CD4-positive, alpha-beta memory T cell (primary cell): ENCODE results near the gene DNM1. TPM values are rescaled to one million over a fixed set of nuclear protein-coding genes. Genes with fewer than 3 reads are reported as not detected.

Source experiments
- CTCF ChIA-PET: fragments of 350-600 bp; sonication (Branson Sonifier 250); formaldehyde crosslinking; loops from one replicate; lab custom pipeline; 2021; ENCODE audit warnings: inconsistent platforms; ENCODE audit not compliant: partially characterized antibody; lab: Charles Lee
- POLR2A ChIA-PET: fragments of 350-600 bp; sonication (Branson Sonifier 250); formaldehyde crosslinking; loops from one replicate; lab custom pipeline; 2021; ENCODE audit not compliant: partially characterized antibody; lab: Charles Lee
- DNase-seq, 5 donors: peaks; one replicate each; pipeline versions ENCODE4 v3.0.0 to v3.0.0-alpha.2; 2020 to 2022; ENCODE audit warnings: mixed read lengths in 1 of 5
- H3K27ac ChIP-seq: one replicate; pipeline ENCODE4 v1.7.0; 2013; ENCODE audit warnings: low read depth, low read length
- H3K27me3 ChIP-seq: 2 replicates; pipeline ENCODE4 v1.7.0; 2013; ENCODE audit warnings: mild to moderate bottlenecking, low read length, moderate library complexity; ENCODE audit not compliant: insufficient read depth
- H3K36me3 ChIP-seq: 2 replicates; pipeline ENCODE4 v1.7.0; 2013; ENCODE audit warnings: mild to moderate bottlenecking, low read length, moderate library complexity; ENCODE audit not compliant: insufficient read depth
- H3K4me1 ChIP-seq: 2 replicates; pipeline ENCODE4 v1.7.0; 2013; ENCODE audit warnings: mild to moderate bottlenecking, low read length, moderate library complexity; ENCODE audit not compliant: insufficient read depth
- H3K4me3 ChIP-seq, 2 donors: one replicate each; pipeline ENCODE4 v1.7.0; 2013; ENCODE audit warnings: low read length in 2 of 2, mild to moderate bottlenecking in 1 of 2
- H3K9me3 ChIP-seq, 2 donors: one replicate each; pipeline ENCODE4 v1.7.0; 2013; ENCODE audit warnings: low read length in 2 of 2, control low read depth in 1 of 2; ENCODE audit not compliant: control insufficient read depth in 1 of 2
- H3K27ac Mint-ChIP-seq, 7 donors: one replicate each; pipeline ENCODE4 v1.8.0; 2020 to 2021; ENCODE audit warnings: mixed read lengths in 7 of 7, mild to moderate bottlenecking in 6 of 7, inconsistent platforms in 3 of 7, moderate library complexity in 3 of 7
- H3K27me3 Mint-ChIP-seq, 2 donors: one replicate each; pipeline ENCODE4 v1.8.0; 2020 to 2021; ENCODE audit warnings: mixed read lengths in 2 of 2
- H3K36me3 Mint-ChIP-seq, 2 donors: one replicate each; pipeline ENCODE4 v1.8.0; 2020 to 2021; ENCODE audit warnings: mixed read lengths in 2 of 2, inconsistent platforms in 1 of 2, mild to moderate bottlenecking in 1 of 2
- H3K4me1 Mint-ChIP-seq, 4 donors: one replicate each; pipeline ENCODE4 v1.8.0; 2020 to 2021; ENCODE audit warnings: mixed read lengths in 4 of 4, mild to moderate bottlenecking in 1 of 4
- H3K4me3 Mint-ChIP-seq, 8 donors: one replicate each; pipeline ENCODE4 v1.8.0; 2020 to 2021; ENCODE audit warnings: mixed read lengths in 8 of 8, mild to moderate bottlenecking in 7 of 8, moderate library complexity in 6 of 8, inconsistent platforms in 3 of 8
- H3K9me3 Mint-ChIP-seq, 8 donors: one replicate each; pipeline ENCODE4 v1.8.0; 2020 to 2021; ENCODE audit warnings: mixed read lengths in 8 of 8, mild to moderate bottlenecking in 5 of 8, inconsistent platforms in 3 of 8, moderate library complexity in 1 of 8
- intact Hi-C: fragments of 100-400 bp; cut with micrococcal nuclease; formaldehyde crosslinking; loops from one replicate; pipeline ENCODE4 v1.15.1; 2023
- polyA plus RNA-seq, 2 donors: library from polyadenylated mRNA; unstranded; fragments of 300-500 nt; fragmentation: Illumina TruSeq; gene quantifications; one replicate each; pipeline ENCODE4 v1.2.3, GENCODE V29; 2021
- total RNA-seq, 2 experiments: library from RNA; stranded (reverse); gene quantifications; one replicate each; pipeline ENCODE4 v1.2.3, GENCODE V29; 2021

Gene DNM1
- total and polyA plus RNA-seq, 4 experiments from 2014 or later: 1.4 to 2.2 TPM; not detected in 2

GRCh38 chr9:128257907-128258306, 54.7 kb downstream of the DNM1 start:
- Histone ChIP-seq H3K4me3 (no peak overlapping the region), H3K36me3 (peaks cover 55% of the 10 kb centered on the region), H3K9me3 (no peaks in the 10 kb centered on the region), H3K27me3 (no peaks in the 10 kb centered on the region), H3K4me1 (no peaks in the 10 kb centered on the region), H3K27ac (no peak overlapping the region)
- Mint-ChIP-seq H3K27me3 (no peaks in the 10 kb centered on the region), H3K4me1 (peaks cover 0 to 4% (median under 1%) of the 10 kb centered on the region in 4 donors), H3K9me3 (peaks cover 0 to 1% (median 0%) of the 10 kb centered on the region in 8 donors), H3K27ac (peak overlapping the region in 1 of 7 donors; percentile 36), H3K36me3 (peaks cover 39 to 42% of the 10 kb centered on the region in 2 donors), H3K4me3 (no peak overlapping the region)
- CTCF ChIA-PET: no interaction called here
- POLR2A ChIA-PET: no interaction called here
- intact Hi-C loops: no loop called here
- no peak for DNase-seq

GRCh38 chr9:128258326-128258725, 55.1 kb downstream of the DNM1 start:
- H3K4me1 ChIP-seq: no peaks in the 10 kb centered on the region
- Mint-ChIP-seq H3K4me1 (peaks cover 0 to 4% (median under 1%) of the 10 kb centered on the region in 4 donors), H3K36me3 (peaks cover 42 to 44% of the 10 kb centered on the region in 2 donors), H3K27me3 (no peaks in the 10 kb centered on the region), H3K9me3 (peaks cover 0 to 1% (median 0%) of the 10 kb centered on the region in 8 donors), H3K27ac (peak overlapping the region in 1 of 7 donors; percentile 36), H3K4me3 (no peak overlapping the region)
- no peak overlapping the region for H3K27ac ChIP-seq
- H3K4me3 ChIP-seq: no peak overlapping the region
- no peaks in the 10 kb centered on the region for H3K9me3 ChIP-seq
- H3K27me3 ChIP-seq: no peaks in the 10 kb centered on the region
- ChIA-PET POLR2A (no interaction called here), CTCF (no interaction called here)
- DNase-seq: no peak
- peaks cover 57% of the 10 kb centered on the region for H3K36me3 ChIP-seq
- intact Hi-C loops: no loop called here

- no peaks in the 10 kb centered on the region for H3K4me1 ChIP-seq
- intact Hi-C loops: no loop called here
- CTCF ChIA-PET: no interaction called here
Observed at GRCh38 chr9:128259156-128259555, 56.0 kb downstream of the DNM1 start.

GRCh38 chr9:128260340-128260739, 57.2 kb downstream of the DNM1 start:
- no peaks in the 10 kb centered on the region for H3K9me3 ChIP-seq
- peaks cover 0 to under 1% (median 0%) of the 10 kb centered on the region in 4 donors for H3K4me1 Mint-ChIP-seq
- H3K4me3 ChIP-seq: no peak overlapping the region
- no peak overlapping the region for H3K27ac Mint-ChIP-seq
- peaks cover 48 to 51% of the 10 kb centered on the region in 2 donors for H3K36me3 Mint-ChIP-seq
- H3K4me1 ChIP-seq: no peaks in the 10 kb centered on the region
- intact Hi-C loops: no loop called here
- no peaks in the 10 kb centered on the region for H3K27me3 ChIP-seq
- H3K27me3 Mint-ChIP-seq: no peaks in the 10 kb centered on the region
- no peak for DNase-seq
- POLR2A ChIA-PET: no interaction called here
- H3K9me3 Mint-ChIP-seq: peaks cover 0 to 1% (median 0%) of the 10 kb centered on the region in 8 donors
- no peak overlapping the region for H3K4me3 Mint-ChIP-seq
- no peak overlapping the region for H3K27ac ChIP-seq
- H3K36me3 ChIP-seq: peaks cover 60% of the 10 kb centered on the region
- CTCF ChIA-PET: no interaction called here

More at GRCh38 chr9:128259156-128259555, 56.0 kb downstream of the DNM1 start:
- Histone ChIP-seq H3K4me3 (no peak overlapping the region), H3K27ac (no peak overlapping the region), H3K9me3 (no peaks in the 10 kb centered on the region), H3K36me3 (peaks cover 57% of the 10 kb centered on the region), H3K27me3 (no peaks in the 10 kb centered on the region)
- Mint-ChIP-seq H3K36me3 (peaks cover 42 to 44% of the 10 kb centered on the region in 2 donors), H3K9me3 (peaks cover 0 to 1% (median 0%) of the 10 kb centered on the region in 8 donors), H3K27ac (no peak overlapping the region), H3K4me3 (no peak overlapping the region), H3K4me1 (peaks cover 0 to 4% (median under 1%) of the 10 kb centered on the region in 4 donors), H3K27me3 (no peaks in the 10 kb centered on the region)
- POLR2A ChIA-PET: no interaction called here
- DNase-seq: no peak

GRCh38 chr9:128262687-128263086, 59.5 kb downstream of the DNM1 start:
- no peak overlapping the region for H3K27ac Mint-ChIP-seq
- CTCF ChIA-PET: interaction anchor here (0.6 kb wide), 1 partner anchor 62 kb away, joined by 3 read pairs; no protein-coding TSS in a partner anchor
- no peak overlapping the region for H3K4me3 Mint-ChIP-seq
- H3K27ac ChIP-seq: no peak overlapping the region
- POLR2A ChIA-PET: interaction anchor here (1.1 kb wide), 1 partner anchor 13 kb away, joined by 3 read pairs; the partner anchor contains the start of genes GOLGA2 and SWI5
- H3K9me3 ChIP-seq: no peaks in the 10 kb centered on the region
- peaks cover 0 to 3% (median 0%) of the 10 kb centered on the region in 8 donors for H3K9me3 Mint-ChIP-seq
- H3K4me3 ChIP-seq: no peak overlapping the region
- H3K27me3 ChIP-seq: no peaks in the 10 kb centered on the region
- H3K27me3 Mint-ChIP-seq: no peaks in the 10 kb centered on the region
- H3K36me3 ChIP-seq: peaks cover 58% of the 10 kb centered on the region
- no peaks in the 10 kb centered on the region for H3K4me1 ChIP-seq
- no peak for DNase-seq
- intact Hi-C loops: no loop called here
- no peaks in the 10 kb centered on the region for H3K4me1 Mint-ChIP-seq
- H3K36me3 Mint-ChIP-seq: peaks cover 55 to 57% of the 10 kb centered on the region in 2 donors

GRCh38 chr9:128265348-128265847, 62.2 kb downstream of the DNM1 start:
- Mint-ChIP-seq H3K9me3 (peaks cover 0 to 3% (median 0%) of the 10 kb centered on the region in 8 donors), H3K4me3 (no peak overlapping the region), H3K36me3 (peaks cover 43 to 52% of the 10 kb centered on the region in 2 donors), H3K4me1 (no peaks in the 10 kb centered on the region), H3K27ac (peak overlapping the region in 1 of 7 donors; percentile 53), H3K27me3 (no peaks in the 10 kb centered on the region)
- DNase-seq: peak in 1 of 5 donors; percentile 25
- Histone ChIP-seq H3K27ac (no peak overlapping the region), H3K9me3 (no peaks in the 10 kb centered on the region), H3K27me3 (no peaks in the 10 kb centered on the region), H3K4me3 (no peak overlapping the region), H3K36me3 (peaks cover 41% of the 10 kb centered on the region), H3K4me1 (no peaks in the 10 kb centered on the region)
- ChIA-PET CTCF (no interaction called here), POLR2A (no interaction called here)
- intact Hi-C loops: no loop called here

GRCh38 chr9:128266868-128267590, 63.9 kb downstream of the DNM1 start:
- no peak for DNase-seq
- H3K27me3 Mint-ChIP-seq: no peaks in the 10 kb centered on the region
- peaks cover 0 to 3% (median 0%) of the 10 kb centered on the region in 8 donors for H3K9me3 Mint-ChIP-seq
- H3K4me3 ChIP-seq: no peak overlapping the region
- no peak overlapping the region for H3K27ac ChIP-seq
- H3K4me3 Mint-ChIP-seq: no peak overlapping the region
- H3K9me3 ChIP-seq: no peaks in the 10 kb centered on the region
- peaks cover 37 to 40% of the 10 kb centered on the region in 2 donors for H3K36me3 Mint-ChIP-seq
- peaks cover 36% of the 10 kb centered on the region for H3K36me3 ChIP-seq
- peaks cover 0 to 2% (median 0%) of the 10 kb centered on the region in 4 donors for H3K4me1 Mint-ChIP-seq
- H3K27ac Mint-ChIP-seq: no peak overlapping the region
- intact Hi-C loops: no loop called here
- H3K27me3 ChIP-seq: no peaks in the 10 kb centered on the region
- no peaks in the 10 kb centered on the region for H3K4me1 ChIP-seq
- POLR2A ChIA-PET: no interaction called here
- CTCF ChIA-PET: no interaction called here
